Activated T-helper 1 cell treated with anti-CD3 and anti-CD28 coated beads, Interleukin-12 subunit alpha, Interleukin-12 subunit beta, Interleukin-2, Interleukin-4 antibody, amounts not matched to agents 30 ng/mL and 10 ng/mL and 1 ng/mL, durations not matched to agents 14 hours and 24 hours and 36 hours (primary cell): ENCODE results near the gene GALNT11. TPM values are rescaled to one million over a fixed set of nuclear protein-coding genes. Genes with fewer than 3 reads are reported as not detected.

Experiments used
- DNase-seq: peaks from one replicate; pipeline ENCODE4 v3.0.0; 2021; ENCODE audit warnings: low spot score
- H3K27ac Mint-ChIP-seq: one replicate; pipeline ENCODE4 v1.8.0; 2021; ENCODE audit warnings: mild to moderate bottlenecking, mixed read lengths
- H3K27me3 Mint-ChIP-seq: one replicate; pipeline ENCODE4 v1.8.0; 2022; ENCODE audit warnings: mild to moderate bottlenecking, moderate library complexity, mixed read lengths; ENCODE audit not compliant: insufficient read depth
- H3K36me3 Mint-ChIP-seq: one replicate; pipeline ENCODE4 v1.8.0; 2021; ENCODE audit warnings: low read depth, mixed read lengths
- H3K4me1 Mint-ChIP-seq: one replicate; pipeline ENCODE4 v1.8.0; 2021; ENCODE audit warnings: low read depth, mixed read lengths
- H3K4me3 Mint-ChIP-seq: one replicate; pipeline ENCODE4 v1.8.0; 2021; ENCODE audit warnings: mild to moderate bottlenecking, moderate library complexity, mixed read lengths
- H3K9me3 Mint-ChIP-seq: one replicate; pipeline ENCODE4 v1.8.0; 2021; ENCODE audit warnings: mixed read lengths
- intact Hi-C: fragments of 100-400 bp; cut with micrococcal nuclease; formaldehyde crosslinking; loops from one replicate; pipeline ENCODE4 v1.15.1; 2024
- total RNA-seq: library from RNA; stranded (reverse); gene quantifications from 2 replicates; pipeline ENCODE4 v1.2.3, GENCODE V29; 2022

GALNT11 gene
- total RNA-seq, 1 donor from 2014 or later = 20.5 TPM

- Mint-ChIP-seq H3K4me1 (no peaks in the 10 kb centered on the region), H3K27ac (no peak overlapping the region), H3K36me3 (peaks cover 3% of the 10 kb centered on the region), H3K9me3 (peaks cover 19% of the 10 kb centered on the region), H3K27me3 (no peaks in the 10 kb centered on the region), H3K4me3 (no peak overlapping the region)
- intact Hi-C loops = no loop called here
- no peak for DNase-seq
These were observed 63.7 kb downstream of the GALNT11 start for GRCh38 chr7:152089183-152089582.

- Mint-ChIP-seq H3K4me1 (no peaks in the 10 kb centered on the region), H3K27ac (no peak overlapping the region), H3K36me3 (peaks cover 6% of the 10 kb centered on the region), H3K4me3 (no peak overlapping the region), H3K27me3 (no peaks in the 10 kb centered on the region), H3K9me3 (peaks cover 19% of the 10 kb centered on the region)
- intact Hi-C loops = no loop called here
- DNase-seq = no peak
These were observed 65.3 kb downstream of the GALNT11 start for GRCh38 chr7:152090747-152091146.

GRCh38 chr7:152093717-152094116 lies 68.2 kb downstream of the GALNT11 start:
- intact Hi-C loops = no loop called here
- peaks cover 9% of the 10 kb centered on the region for H3K9me3 Mint-ChIP-seq
- H3K27ac Mint-ChIP-seq = no peak overlapping the region

GRCh38 chr7:152095771-152096170 lies 70.3 kb downstream of the GALNT11 start:
- Mint-ChIP-seq H3K36me3 (peaks cover 9% of the 10 kb centered on the region), H3K27me3 (no peaks in the 10 kb centered on the region), H3K4me3 (no peak overlapping the region), H3K9me3 (no peaks in the 10 kb centered on the region), H3K4me1 (no peaks in the 10 kb centered on the region), H3K27ac (no peak overlapping the region)
- DNase-seq = no peak
- intact Hi-C loops = no loop called here

More at GRCh38 chr7:152093717-152094116, 68.2 kb downstream of the GALNT11 start:
- no peaks in the 10 kb centered on the region for H3K27me3 Mint-ChIP-seq
- H3K4me3 Mint-ChIP-seq = no peak overlapping the region
- no peak for DNase-seq
- H3K36me3 Mint-ChIP-seq = peaks cover 6% of the 10 kb centered on the region
- H3K4me1 Mint-ChIP-seq = no peaks in the 10 kb centered on the region

- Mint-ChIP-seq H3K4me1 (no peaks in the 10 kb centered on the region), H3K27me3 (no peaks in the 10 kb centered on the region), H3K27ac (no peak overlapping the region), H3K4me3 (no peak overlapping the region), H3K36me3 (peaks cover 14% of the 10 kb centered on the region), H3K9me3 (no peaks in the 10 kb centered on the region)
- no peak for DNase-seq
- intact Hi-C loops = no loop called here
These were observed 71.9 kb downstream of the GALNT11 start for GRCh38 chr7:152097330-152097729.

- DNase-seq = no peak
- H3K4me1 Mint-ChIP-seq = no peaks in the 10 kb centered on the region
- H3K9me3 Mint-ChIP-seq = no peaks in the 10 kb centered on the region
- no peak overlapping the region for H3K27ac Mint-ChIP-seq
- H3K27me3 Mint-ChIP-seq = no peaks in the 10 kb centered on the region
- peaks cover 16% of the 10 kb centered on the region for H3K36me3 Mint-ChIP-seq
- H3K4me3 Mint-ChIP-seq = no peak overlapping the region
- intact Hi-C loops = no loop called here
These were observed 77.6 kb downstream of the GALNT11 start for GRCh38 chr7:152103066-152103465.

GRCh38 chr7:152103691-152104090 lies 78.2 kb downstream of the GALNT11 start:
- H3K27ac Mint-ChIP-seq = no peak overlapping the region
- H3K27me3 Mint-ChIP-seq = no peaks in the 10 kb centered on the region
- no peaks in the 10 kb centered on the region for H3K9me3 Mint-ChIP-seq
- H3K4me3 Mint-ChIP-seq = no peak overlapping the region
- no peak for DNase-seq
- intact Hi-C loops = no loop called here
- H3K36me3 Mint-ChIP-seq = peaks cover 16% of the 10 kb centered on the region
- no peaks in the 10 kb centered on the region for H3K4me1 Mint-ChIP-seq

GRCh38 chr7:152105205-152105604 lies 79.7 kb downstream of the GALNT11 start:
- H3K4me3 Mint-ChIP-seq = no peak overlapping the region
- no peaks in the 10 kb centered on the region for H3K27me3 Mint-ChIP-seq
- peaks cover 18% of the 10 kb centered on the region for H3K36me3 Mint-ChIP-seq
- no peak overlapping the region for H3K27ac Mint-ChIP-seq
- no peak for DNase-seq
- intact Hi-C loops = no loop called here
- peaks cover 7% of the 10 kb centered on the region for H3K4me1 Mint-ChIP-seq
- no peaks in the 10 kb centered on the region for H3K9me3 Mint-ChIP-seq

GRCh38 chr7:152106990-152107389 lies 81.5 kb downstream of the GALNT11 start:
- Mint-ChIP-seq H3K4me1 (peaks cover 7% of the 10 kb centered on the region), H3K36me3 (peaks cover 12% of the 10 kb centered on the region), H3K9me3 (no peaks in the 10 kb centered on the region), H3K27ac (no peak overlapping the region), H3K27me3 (no peaks in the 10 kb centered on the region), H3K4me3 (no peak overlapping the region)
- intact Hi-C loops = no loop called here
- no peak for DNase-seq

- no peak for DNase-seq
- Mint-ChIP-seq H3K4me3 (no peak overlapping the region), H3K36me3 (peaks cover 12% of the 10 kb centered on the region), H3K27ac (no peak overlapping the region), H3K27me3 (no peaks in the 10 kb centered on the region), H3K9me3 (no peaks in the 10 kb centered on the region), H3K4me1 (peaks cover 7% of the 10 kb centered on the region)
- intact Hi-C loops = no loop called here
These were observed 82.5 kb downstream of the GALNT11 start for GRCh38 chr7:152107945-152108344.

- Mint-ChIP-seq H3K9me3 (no peaks in the 10 kb centered on the region), H3K27ac (no peak overlapping the region), H3K36me3 (peaks cover 15% of the 10 kb centered on the region), H3K27me3 (no peaks in the 10 kb centered on the region), H3K4me1 (peaks cover 7% of the 10 kb centered on the region), H3K4me3 (no peak overlapping the region)
- no peak for DNase-seq
- intact Hi-C loops = no loop called here
These were observed 82.9 kb downstream of the GALNT11 start for GRCh38 chr7:152108359-152108758.

- H3K27me3 Mint-ChIP-seq = no peaks in the 10 kb centered on the region
- peaks cover 12% of the 10 kb centered on the region for H3K36me3 Mint-ChIP-seq
- no peaks in the 10 kb centered on the region for H3K9me3 Mint-ChIP-seq
- DNase-seq = no peak
- intact Hi-C loops = no loop called here
- H3K27ac Mint-ChIP-seq = no peak overlapping the region
- no peak overlapping the region for H3K4me3 Mint-ChIP-seq
- H3K4me1 Mint-ChIP-seq = peaks cover 7% of the 10 kb centered on the region
These were observed 87.4 kb downstream of the GALNT11 start for GRCh38 chr7:152112829-152113228.

- Mint-ChIP-seq H3K36me3 (peaks cover 19% of the 10 kb centered on the region), H3K9me3 (no peaks in the 10 kb centered on the region)
- intact Hi-C loops = no loop called here
These were observed 89.7 kb downstream of the GALNT11 start for GRCh38 chr7:152115021-152115718.

GRCh38 chr7:152117356-152117755 lies 91.9 kb downstream of the GALNT11 start:
- Mint-ChIP-seq H3K36me3 (peaks cover 30% of the 10 kb centered on the region), H3K4me3 (no peak overlapping the region), H3K4me1 (no peaks in the 10 kb centered on the region), H3K27ac (no peak overlapping the region), H3K9me3 (no peaks in the 10 kb centered on the region), H3K27me3 (no peaks in the 10 kb centered on the region)
- no peak for DNase-seq
- intact Hi-C loops = no loop called here

More at GRCh38 chr7:152115021-152115718, 89.7 kb downstream of the GALNT11 start:
- Mint-ChIP-seq H3K4me1 (no peaks in the 10 kb centered on the region), H3K27me3 (no peaks in the 10 kb centered on the region), H3K4me3 (no peak overlapping the region), H3K27ac (no peak overlapping the region)
- DNase-seq = no peak
